ENCODE measurements around the gene MEST. TPM values are rescaled to one million over a fixed set of nuclear protein-coding genes. Genes with fewer than 3 reads are reported as not detected.

MEST gene
- polyA plus RNA-seq, 3 donors = 1.1 to 3.1 (median 1.8) TPM

GRCh38 chr7:130473876-130474275 lies 18.0 kb upstream of the MEST start:
- peak overlapping the region; percentile 22 to 74 for H3K27ac ChIP-seq (ENCODE audit: low read depth in 1 of 2, low read length in 2 of 2)
- peaks cover 0 to 3% (median 1%) of the 10 kb centered on the region in 3 donors for H3K27me3 Mint-ChIP-seq (ENCODE audit: low read depth in 3 of 3)
- H3K4me3 Mint-ChIP-seq = peak overlapping the region; percentile 12 to 87
- H3K9ac ChIP-seq (ENCODE audit: insufficient read depth, low read length, poor library complexity, severe bottlenecking) = peak overlapping the region; percentile 2
- intact Hi-C loops (cut with micrococcal nuclease) = no loop called here
- H3K9me3 ChIP-seq (replicated peaks in 1 of 2; ENCODE audit: control insufficient read depth in 1 of 2, insufficient read depth in 1 of 2, low read length in 2 of 2) = no peaks in the 10 kb centered on the region
- peak overlapping the region in 2 of 3 experiments; percentile 9 to 56 for H3K4me3 ChIP-seq (replicated peaks in 1 of 3; ENCODE audit: low read depth in 2 of 3, low read length in 3 of 3)
- peaks cover 0 to 8% (median 2%) of the 10 kb centered on the region in 7 donors for H3K9me3 Mint-ChIP-seq
- H3K4me2 ChIP-seq (replicated peaks; ENCODE audit: extremely low read depth, low read length, poor library complexity, severe bottlenecking) = peak overlapping the region; percentile 63
- H3K27me3 ChIP-seq (ENCODE audit: control insufficient read depth in 2 of 2, insufficient read depth in 2 of 2, low read length in 2 of 2) = no peaks in the 10 kb centered on the region
- peak overlapping the region; percentile 73 for H2AFZ ChIP-seq (ENCODE audit: insufficient read depth, low read depth, low read length, poor library complexity, severe bottlenecking)
- peaks cover 22% of the 10 kb centered on the region for H3K4me1 Mint-ChIP-seq
- no peaks in the 10 kb centered on the region for H4K20me1 ChIP-seq (ENCODE audit: insufficient read depth, low read length)
- DNase-seq = no peak
- H3K79me2 ChIP-seq (ENCODE audit: insufficient read depth, low read length) = no peaks in the 10 kb centered on the region
- WGBS (ENCODE audit: insufficient coverage) = 9% methylated on average over 3 of the region's 4 CpGs
- peak overlapping the region; percentile 2 to 88 (median 68) for H3K27ac Mint-ChIP-seq
- H3K36me3 Mint-ChIP-seq = no peaks in the 10 kb centered on the region
- no peaks in the 10 kb centered on the region for H3K36me3 ChIP-seq (replicated peaks in 1 of 2; ENCODE audit: control insufficient read depth in 1 of 2, insufficient read depth in 2 of 2, low read length in 2 of 2)
- no peak for TF ChIP-seq CTCF (IDR thresholded peaks at IDR 0.05)
- peaks cover 21 to 22% of the 10 kb centered on the region in 2 donors for H3K4me1 ChIP-seq (ENCODE audit: control insufficient read depth in 1 of 2, insufficient read depth in 2 of 2, low read length in 2 of 2)

DNA sequence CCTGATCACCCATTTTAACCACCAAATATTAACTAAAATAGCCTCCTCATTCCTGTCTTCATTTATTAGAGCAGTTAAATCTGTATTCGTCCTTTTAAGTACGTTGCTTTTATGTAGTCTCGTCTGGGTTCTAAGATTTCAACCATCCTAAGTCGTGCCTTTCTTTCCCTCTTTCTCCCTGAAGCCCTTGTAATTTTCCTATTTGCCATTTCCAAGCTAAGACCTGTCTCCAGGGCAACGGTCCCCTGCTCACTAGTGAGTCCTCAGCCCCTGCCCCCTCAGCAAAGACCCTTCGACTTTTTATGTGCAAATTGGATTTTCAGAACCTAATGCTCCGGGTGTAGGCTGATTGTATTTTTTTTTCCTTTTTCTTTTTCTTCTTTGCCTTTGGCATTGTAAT lies 16.1 kb upstream of the MEST start:
- Histone ChIP-seq H3K4me2 (replicated peaks; ENCODE audit: extremely low read depth, low read length, poor library complexity, severe bottlenecking) (no peak overlapping the region), H3K9me3 (replicated peaks in 1 of 2; ENCODE audit: control insufficient read depth in 1 of 2, insufficient read depth in 1 of 2, low read length in 2 of 2) (no peaks in the 10 kb centered on the region), H3K4me1 (ENCODE audit: control insufficient read depth in 1 of 2, insufficient read depth in 2 of 2, low read length in 2 of 2) (peaks cover 30 to 35% of the 10 kb centered on the region in 2 donors), H3K79me2 (ENCODE audit: insufficient read depth, low read length) (no peaks in the 10 kb centered on the region), H4K20me1 (ENCODE audit: insufficient read depth, low read length) (no peaks in the 10 kb centered on the region), H3K9ac (ENCODE audit: insufficient read depth, low read length, poor library complexity, severe bottlenecking) (no peak overlapping the region), H3K27me3 (ENCODE audit: control insufficient read depth in 2 of 2, insufficient read depth in 2 of 2, low read length in 2 of 2) (no peaks in the 10 kb centered on the region), H2AFZ (ENCODE audit: insufficient read depth, low read depth, low read length, poor library complexity, severe bottlenecking) (no peak overlapping the region), H3K27ac (ENCODE audit: low read depth in 1 of 2, low read length in 2 of 2) (no peak overlapping the region), H3K4me3 (replicated peaks in 1 of 3; ENCODE audit: low read depth in 2 of 3, low read length in 3 of 3) (no peak overlapping the region), H3K36me3 (replicated peaks in 1 of 2; ENCODE audit: control insufficient read depth in 1 of 2, insufficient read depth in 2 of 2, low read length in 2 of 2) (no peaks in the 10 kb centered on the region)
- H3K27me3 Mint-ChIP-seq (ENCODE audit: low read depth in 3 of 3) = peaks cover 0 to 3% (median 1%) of the 10 kb centered on the region in 3 donors
- no peak overlapping the region for H3K27ac Mint-ChIP-seq
- no peaks in the 10 kb centered on the region for H3K36me3 Mint-ChIP-seq
- TF ChIP-seq CTCF (IDR thresholded peaks at IDR 0.05) = no peak
- H3K4me3 Mint-ChIP-seq = no peak overlapping the region
- intact Hi-C loops (cut with micrococcal nuclease) = no loop called here
- peaks cover 0 to 8% (median 2%) of the 10 kb centered on the region in 7 donors for H3K9me3 Mint-ChIP-seq
- 100% methylated on average over 3 of the region's 7 CpGs for WGBS (ENCODE audit: insufficient coverage)
- H3K4me1 Mint-ChIP-seq = peaks cover 34% of the 10 kb centered on the region
- DNase-seq = no peak
